Stimulated activated CD4-positive, alpha-beta T cell treated with anti-CD3 and anti-CD28 coated beads, Interleukin-15, amount 100 ng/mL, for 1 hour (primary cell): ENCODE data around the gene PPP1R1A.

ENCODE experiments used
- DNase-seq, 2 donors: peaks; one replicate each; pipeline ENCODE4 v3.0.0-alpha.2; 2020; ENCODE audit warnings: low read depth in 1 of 2, low spot score in 1 of 2

The PPP1R1A gene

GRCh38 chr12:54538136-54538700, 50.2 kb downstream of the PPP1R1A start:
- DNase-seq: no peak

DNA sequence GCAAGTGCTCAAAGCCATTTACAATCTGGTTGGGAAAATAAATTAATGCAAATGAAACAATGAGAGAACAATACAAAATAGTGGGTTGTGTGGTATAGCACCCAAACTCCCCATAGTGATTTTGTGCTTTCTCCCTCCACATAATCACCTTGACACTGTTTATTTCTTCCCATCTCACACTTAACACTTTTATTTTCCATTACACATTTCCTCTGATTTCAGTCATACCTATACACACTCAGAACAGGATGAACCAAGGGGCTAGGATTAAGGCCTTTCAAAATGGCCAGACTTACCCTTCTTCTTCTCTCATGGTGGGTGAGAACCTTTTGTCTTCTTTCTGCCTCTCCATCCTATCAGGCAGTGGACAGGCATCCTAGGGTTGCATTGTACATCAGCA, 53.0 kb downstream of the PPP1R1A start:
- no peak for DNase-seq

DNA sequence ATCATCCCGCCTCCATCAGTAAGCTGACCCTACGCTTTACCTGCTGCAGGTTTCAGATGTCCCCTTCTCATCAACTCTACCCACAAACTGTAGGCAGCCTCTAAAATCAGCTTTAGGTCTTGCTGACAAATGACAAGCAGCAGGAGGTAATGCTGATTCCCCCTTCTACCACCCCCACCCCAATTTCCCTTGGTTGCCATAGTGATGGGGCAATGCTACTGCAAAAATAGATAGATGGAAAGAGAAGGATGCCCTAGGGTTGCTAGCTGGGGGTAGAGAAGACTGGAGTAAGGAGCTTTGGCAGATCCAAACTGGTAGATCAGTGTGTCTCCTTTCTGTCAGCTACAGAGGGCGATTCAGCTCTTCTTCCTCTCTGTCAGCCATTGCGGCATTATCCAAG, 58.9 kb downstream of the PPP1R1A start:
- no peak for DNase-seq
